Measurements from ENCODE around the gene NOS1. TPM values are rescaled to one million over a fixed set of nuclear protein-coding genes. Genes with fewer than 3 reads are reported as not detected.
"Not testable (repeated sequence)": the region's sequence is repeated elsewhere in the genome, so short reads cannot be mapped to it uniquely, and the experiment has no call there.

NOS1 gene
- total and polyA plus RNA-seq, 2 of the 8 experiments (the other 6 are each of a cell fraction or from before 2014, with no cell fraction given), result 1.5 to 2.0 TPM

DNA sequence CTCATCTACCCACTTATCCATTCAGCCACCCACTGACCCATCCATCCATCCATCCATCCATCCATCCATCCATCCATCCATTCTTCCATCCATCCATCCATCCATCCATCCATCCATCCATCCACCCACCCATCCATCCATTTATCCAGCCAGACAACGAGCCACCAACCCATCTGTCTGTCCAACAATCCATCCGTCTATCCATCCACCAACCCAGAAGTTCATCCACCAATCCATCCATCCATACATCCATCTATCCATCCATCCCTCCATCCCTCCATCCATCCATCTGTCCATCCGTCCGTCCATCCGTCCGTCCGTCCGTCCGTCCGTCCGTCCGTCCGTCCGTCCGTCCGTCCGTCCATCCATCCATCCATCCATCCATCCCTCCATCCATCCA is 8.6 kb upstream of the NOS1 start:
- DNase-seq (ENCODE audit: low read depth in 1 of 2, low spot score in 2 of 2); H2BK5ac ChIP-seq (ENCODE audit: low read depth, low read length); H3K23ac ChIP-seq (ENCODE audit: insufficient read length); H3K4me3 ChIP-seq (ENCODE audit: extremely low read depth in 1 of 4, insufficient read depth in 2 of 4, low read depth in 3 of 4, low read length in 4 of 4); H4K91ac ChIP-seq (replicated peaks; ENCODE audit: insufficient read length, low read length); H3K4ac ChIP-seq (replicated peaks; ENCODE audit: insufficient read length, low read depth, low read length); H4K20me1 ChIP-seq (replicated peaks in 1 of 2; ENCODE audit: control insufficient read depth in 1 of 2, insufficient read depth in 2 of 2, low read length in 2 of 2); H3K14ac ChIP-seq (ENCODE audit: insufficient read length); H3K56ac ChIP-seq (replicated peaks; ENCODE audit: insufficient read length, low read depth, low read length); H2AK5ac ChIP-seq (ENCODE audit: low read depth, low read length); POLR2A ChIA-PET (ENCODE audit: partially characterized antibody); FAIRE-seq; H2AFZ ChIP-seq (ENCODE audit: low read length); H2BK20ac ChIP-seq (ENCODE audit: low read length); H3K79me1 ChIP-seq (ENCODE audit: low read depth, low read length); H3K9me3 ChIP-seq (ENCODE audit: insufficient read depth in 2 of 2, low read depth in 1 of 2, low read length in 1 of 2); H2BK120ac ChIP-seq (replicated peaks; ENCODE audit: low read depth, low read length); H3K9ac ChIP-seq (replicated peaks in 1 of 4; ENCODE audit: extremely low read depth in 1 of 4, low read depth in 3 of 4, low read length in 3 of 4); H3K4me1 ChIP-seq (replicated peaks in 1 of 4; ENCODE audit: control insufficient read depth in 3 of 4, insufficient read depth in 4 of 4, low read length in 3 of 4); H3K4me2 ChIP-seq (ENCODE audit: insufficient read depth in 1 of 2, low read depth in 2 of 2, low read length in 2 of 2); H3K27ac ChIP-seq (ENCODE audit: low read depth, low read length); H3K23me2 ChIP-seq (ENCODE audit: low read depth, low read length); H3K79me2 ChIP-seq (ENCODE audit: control insufficient read depth in 1 of 2, insufficient read depth in 2 of 2, low read length in 2 of 2); H4K8ac ChIP-seq (ENCODE audit: extremely low read depth, insufficient read depth, low read length); H4K5ac ChIP-seq (ENCODE audit: insufficient read length, low read depth, low read length); H3K27me3 ChIP-seq (replicated peaks in 1 of 4; ENCODE audit: control insufficient read depth in 3 of 4, extremely low read depth in 1 of 4, insufficient read depth in 3 of 4, low read length in 3 of 4); H3K36me3 ChIP-seq (ENCODE audit: control insufficient read depth in 2 of 4, insufficient read depth in 4 of 4, low read length in 3 of 4); H2BK12ac ChIP-seq (ENCODE audit: low read depth, low read length); H2BK15ac ChIP-seq (ENCODE audit: low read length); H3K18ac ChIP-seq (ENCODE audit: extremely low read depth, low read length): not testable (repeated sequence)
- CTCF ChIA-PET (ENCODE audit: partially characterized antibody), result interaction anchor here (0.8 to 7.3 kb wide), 11 partner anchors 24 to 488 kb away, joined by 3 to 89 read pairs (median 16); no protein-coding TSS in a partner anchor
- WGBS, 2 experiments (ENCODE audit: extremely low coverage in 1 of 2, insufficient coverage in 1 of 2, insufficient read length in 1 of 2, insufficient replicate concordance in 2 of 2, low coverage in 1 of 2, low lambda C conversion rate in 2 of 2, missing lambda C conversion rate in 1 of 2), result 76 to 100% methylated on average over 1 to 17 of the region's 17 CpGs

All from H1 (cell line).